T47D (cell line): ENCODE results near the gene FAM228B.

Source experiments
- DNase-seq, 2 experiments: peaks; one replicate each; pipeline versions ENCODE4 v3.0.0 to v3.0.0-alpha.2; 2011 to 2012; ENCODE audit warnings: low read depth in 1 of 2, low spot score in 1 of 2
- JUND ChIP-seq: IDR thresholded peaks from 2 replicates; pipeline ENCODE4 v1.6.1; 2012; ENCODE audit warnings: low read depth
- in situ Hi-C: cut with HindIII; loops from 2 replicates; pipeline ENCODE4 v1.10.0; 2016; ENCODE audit warnings: low sequenced_read_pairs, low pct_unique_long_range_greater_than_20kb

The FAM228B gene

GRCh38 chr2:24204505-24204904, 81.2 kb downstream of the FAM228B start:
- in situ Hi-C loops = no loop called here
- DNase-seq = no peak
- TF ChIP-seq JUND = no peak

GRCh38 chr2:24205131-24205530, 81.9 kb downstream of the FAM228B start:
- DNase-seq = no peak
- TF ChIP-seq JUND = no peak
- in situ Hi-C loops = no loop called here

GRCh38 chr2:24206242-24206641, 83.0 kb downstream of the FAM228B start:
- no peak for DNase-seq
- no peak for TF ChIP-seq JUND
- in situ Hi-C loops = no loop called here

GRCh38 chr2:24206714-24207113, 83.4 kb downstream of the FAM228B start:
- in situ Hi-C loops = no loop called here
- DNase-seq = no peak
- no peak for TF ChIP-seq JUND

- TF ChIP-seq JUND = no peak
- in situ Hi-C loops = no loop called here
- no peak for DNase-seq
Measured at GRCh38 chr2:24207359-24207758, 84.1 kb downstream of the FAM228B start.

- TF ChIP-seq JUND = no peak
- in situ Hi-C loops = no loop called here
- DNase-seq = no peak
Measured at GRCh38 chr2:24208490-24208889, 85.2 kb downstream of the FAM228B start.

GRCh38 chr2:24209389-24210105, 86.3 kb downstream of the FAM228B start:
- DNase-seq = no peak
- in situ Hi-C loops = no loop called here
- TF ChIP-seq JUND = no peak

- no peak for TF ChIP-seq JUND
Measured at GRCh38 chr2:24210106-24210455, 86.8 kb downstream of the FAM228B start.

GRCh38 chr2:24210723-24211122, 87.5 kb downstream of the FAM228B start:
- no peak for TF ChIP-seq JUND
- in situ Hi-C loops = no loop called here
- DNase-seq = no peak

More at GRCh38 chr2:24210106-24210455, 86.8 kb downstream of the FAM228B start:
- no peak for DNase-seq
- in situ Hi-C loops = no loop called here

- in situ Hi-C loops = no loop called here
- DNase-seq = no peak
- TF ChIP-seq JUND = no peak
Measured at GRCh38 chr2:24211408-24211807, 88.1 kb downstream of the FAM228B start.

- in situ Hi-C loops = no loop called here
- TF ChIP-seq JUND = no peak
Measured at GRCh38 chr2:24214880-24215279, 91.6 kb downstream of the FAM228B start.

More at GRCh38 chr2:24214880-24215279, 91.6 kb downstream of the FAM228B start:
- no peak for DNase-seq
